AG09319 (cell line): ENCODE data around the gene TMEM187.

Source experiments
- DNase-seq: peaks from one replicate; pipeline ENCODE4 v3.0.0-alpha.2; 2010; ENCODE audit warnings: low read depth; ENCODE audit errors: extremely low read depth
- TF ChIP-seq, protein P1 (sequence below): IDR thresholded peaks from 2 replicates; pipeline ENCODE4 v1.5.1; 2011; ENCODE audit warnings: low read depth, mild to moderate bottlenecking, inconsistent platforms, low read length, moderate library complexity

The TMEM187 gene

DNA sequence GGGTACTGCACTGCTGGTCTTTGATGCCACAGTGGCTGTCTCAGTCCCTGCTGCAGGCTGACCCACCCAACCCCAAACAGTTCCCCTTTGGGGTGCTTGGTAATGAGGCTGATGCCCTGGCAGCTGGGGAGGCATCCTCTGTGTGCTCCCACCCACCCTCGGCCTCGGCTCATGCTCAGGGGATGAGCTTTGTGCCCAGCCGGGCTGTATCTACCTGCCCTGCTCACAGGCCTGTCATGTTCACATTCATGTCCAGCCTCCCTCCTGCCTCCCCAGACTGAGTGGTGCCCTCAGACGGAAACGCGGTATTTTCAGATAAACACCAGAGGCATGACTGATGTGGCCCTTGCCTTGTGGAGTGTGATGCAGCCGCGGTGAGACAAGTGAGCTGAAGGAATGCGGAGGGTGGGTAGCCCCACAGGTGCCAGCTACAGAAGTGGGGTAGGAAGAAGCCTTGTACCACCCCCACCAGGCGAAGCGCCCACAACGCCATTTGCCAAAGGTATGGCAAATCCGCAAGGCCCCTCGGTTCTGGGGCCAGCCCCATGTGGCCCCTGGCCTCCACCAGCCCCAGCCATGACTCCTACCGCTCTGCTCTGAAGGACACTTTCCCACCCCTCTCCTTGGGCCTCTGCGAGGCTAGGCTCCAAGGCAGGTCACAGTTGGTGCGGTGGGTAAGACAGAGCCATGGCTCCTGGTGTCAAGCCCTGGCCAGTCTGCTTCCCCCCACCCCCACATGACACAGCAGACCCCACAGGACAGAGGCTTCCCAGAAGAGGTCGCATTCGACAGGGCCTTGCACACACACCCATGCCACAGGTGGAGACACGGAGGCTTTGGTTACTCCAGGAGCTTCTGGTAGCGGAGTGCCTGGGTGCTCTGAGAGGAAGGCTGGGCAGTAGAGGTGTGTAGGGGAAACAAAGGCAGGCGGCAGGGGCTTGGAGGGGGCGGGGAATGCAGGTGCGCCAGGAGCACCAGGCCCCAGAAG lies 26.3 kb upstream of the TMEM187 start:
- DNase-seq = no peak
- TF ChIP-seq, protein P1, sequence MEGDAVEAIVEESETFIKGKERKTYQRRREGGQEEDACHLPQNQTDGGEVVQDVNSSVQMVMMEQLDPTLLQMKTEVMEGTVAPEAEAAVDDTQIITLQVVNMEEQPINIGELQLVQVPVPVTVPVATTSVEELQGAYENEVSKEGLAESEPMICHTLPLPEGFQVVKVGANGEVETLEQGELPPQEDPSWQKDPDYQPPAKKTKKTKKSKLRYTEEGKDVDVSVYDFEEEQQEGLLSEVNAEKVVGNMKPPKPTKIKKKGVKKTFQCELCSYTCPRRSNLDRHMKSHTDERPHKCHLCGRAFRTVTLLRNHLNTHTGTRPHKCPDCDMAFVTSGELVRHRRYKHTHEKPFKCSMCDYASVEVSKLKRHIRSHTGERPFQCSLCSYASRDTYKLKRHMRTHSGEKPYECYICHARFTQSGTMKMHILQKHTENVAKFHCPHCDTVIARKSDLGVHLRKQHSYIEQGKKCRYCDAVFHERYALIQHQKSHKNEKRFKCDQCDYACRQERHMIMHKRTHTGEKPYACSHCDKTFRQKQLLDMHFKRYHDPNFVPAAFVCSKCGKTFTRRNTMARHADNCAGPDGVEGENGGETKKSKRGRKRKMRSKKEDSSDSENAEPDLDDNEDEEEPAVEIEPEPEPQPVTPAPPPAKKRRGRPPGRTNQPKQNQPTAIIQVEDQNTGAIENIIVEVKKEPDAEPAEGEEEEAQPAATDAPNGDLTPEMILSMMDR = no peak

DNA sequence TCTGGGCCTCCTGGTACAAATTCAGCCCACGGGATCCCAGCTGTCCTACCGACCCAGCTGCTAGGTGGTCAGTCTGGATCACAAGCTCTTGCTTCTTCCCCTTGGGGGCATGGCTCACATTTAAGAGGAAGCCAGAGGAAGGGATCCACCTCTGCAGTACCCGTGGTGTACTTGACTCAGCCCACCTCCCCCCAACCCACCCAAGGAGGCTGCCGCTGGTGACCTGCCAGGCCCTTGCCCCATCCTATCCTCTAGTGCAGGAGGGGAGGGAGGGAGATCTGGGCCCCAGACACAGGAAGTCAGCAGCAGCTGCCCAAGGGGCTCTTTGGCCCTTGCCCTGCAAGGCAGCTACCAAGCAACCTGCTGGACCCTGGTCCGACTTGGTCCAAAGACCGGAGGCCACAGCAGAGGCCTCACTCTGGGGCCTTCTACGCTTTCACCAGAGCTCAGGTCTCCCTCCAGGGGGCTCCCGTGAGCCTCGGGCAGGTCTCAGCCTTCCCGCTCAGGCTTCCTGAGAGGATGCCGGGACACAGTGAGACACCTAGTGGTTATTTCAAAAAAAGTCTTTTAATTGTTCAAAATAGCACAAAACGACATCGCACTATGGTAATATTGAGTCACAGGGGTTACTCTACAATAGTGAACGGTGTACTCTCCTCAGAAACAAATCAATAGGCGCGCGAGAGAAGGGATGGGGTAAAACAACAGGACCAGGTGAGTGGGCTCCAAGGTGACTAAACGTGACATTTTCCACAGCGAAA lies 25.4 kb upstream of the TMEM187 start:
- DNase-seq = peak; percentile 38
- TF ChIP-seq, protein P1 = peak; percentile 79

DNA sequence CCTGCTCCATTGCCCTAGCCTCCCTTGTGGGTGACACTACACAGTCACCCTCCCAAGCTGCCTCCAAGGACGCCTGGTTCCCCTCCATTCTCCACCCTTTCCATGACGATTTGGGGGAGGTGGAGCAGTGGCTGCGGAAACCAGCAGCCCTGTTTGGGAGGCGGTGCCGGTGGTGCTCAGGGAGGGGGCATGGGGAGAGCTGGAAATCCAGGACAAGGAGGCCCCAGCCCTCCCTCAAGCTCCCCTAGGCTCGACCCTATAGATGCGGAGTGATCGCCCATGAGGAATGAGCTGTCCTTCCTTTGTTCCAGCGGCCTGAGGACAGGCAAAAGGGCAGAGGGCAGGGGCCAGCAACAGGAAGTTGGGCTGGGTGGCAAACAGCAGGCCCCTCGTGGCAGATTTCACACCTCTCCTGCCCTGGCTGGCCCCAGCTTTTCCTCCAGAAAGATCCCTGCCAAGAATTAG lies 24.5 kb upstream of the TMEM187 start:
- DNase-seq = no peak
- TF ChIP-seq, protein P1 = no peak

DNA sequence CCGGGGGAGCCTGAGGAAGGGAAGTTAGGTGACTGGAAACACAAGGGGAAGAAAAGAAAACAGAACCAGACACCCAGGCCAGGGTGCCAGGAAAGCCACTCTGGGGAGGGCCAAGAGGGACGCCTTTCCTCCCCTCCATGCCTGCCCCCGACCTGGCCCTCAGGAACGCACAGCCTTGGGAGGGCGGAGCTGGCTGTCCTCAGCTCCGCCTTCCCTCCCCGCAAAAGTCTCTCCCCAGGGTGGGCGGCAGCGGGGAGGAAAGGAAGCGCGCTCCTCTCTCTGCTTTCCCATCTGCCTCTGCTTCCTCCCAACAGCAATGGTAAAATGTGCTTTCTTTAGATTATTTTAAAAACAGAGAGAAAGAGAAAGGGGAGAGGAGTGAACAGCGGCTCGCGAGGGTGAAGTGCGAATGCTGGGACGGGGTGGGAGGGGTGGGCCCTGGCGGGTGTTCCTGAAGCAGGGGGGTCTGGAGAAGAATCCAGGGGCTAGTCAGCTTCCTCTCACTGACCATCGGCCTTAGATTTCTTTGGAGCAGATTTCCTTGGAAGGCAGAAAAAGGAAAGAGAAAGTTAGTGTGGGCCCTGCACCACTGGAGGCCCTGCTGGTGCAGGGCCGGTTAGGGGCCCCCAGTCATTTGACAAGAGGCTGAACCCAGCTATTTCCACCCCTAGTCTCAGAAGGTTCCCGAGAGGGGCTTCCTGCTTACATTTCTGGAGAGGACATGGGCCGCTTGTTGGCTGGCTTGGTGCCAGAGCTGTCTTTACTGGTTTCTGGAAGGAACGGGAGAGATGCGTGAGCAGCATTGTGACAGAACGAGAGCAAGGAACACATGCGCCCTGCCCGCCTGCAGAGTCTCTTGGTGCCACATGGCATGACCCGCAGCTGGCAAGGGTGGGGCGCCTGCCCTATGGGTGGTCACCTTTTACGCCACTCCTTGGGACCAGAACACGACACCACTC lies 23.4 kb upstream of the TMEM187 start:
- no peak for DNase-seq
- TF ChIP-seq, protein P1 = no peak

DNA sequence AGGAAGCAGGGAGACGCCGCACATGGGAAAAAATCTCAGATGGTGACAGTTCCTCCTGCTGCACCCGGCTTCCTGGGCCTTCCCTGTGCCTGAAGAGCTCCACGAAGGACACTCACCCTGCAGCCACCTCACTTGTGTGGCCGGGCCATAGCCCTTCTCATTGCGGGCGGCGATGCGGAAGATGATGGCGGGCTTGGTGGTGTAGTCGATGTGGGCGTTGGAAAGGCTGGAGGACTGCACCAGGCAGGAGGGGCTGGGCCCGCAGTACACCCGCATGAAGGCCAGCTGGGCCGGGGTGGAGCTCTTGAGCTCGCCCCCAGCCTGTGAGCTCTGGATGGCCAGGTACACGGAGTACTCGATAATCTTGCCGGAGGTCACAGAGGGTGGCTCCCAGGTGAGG lies 22.4 kb upstream of the TMEM187 start:
- DNase-seq = no peak
- TF ChIP-seq, protein P1 = no peak

DNA sequence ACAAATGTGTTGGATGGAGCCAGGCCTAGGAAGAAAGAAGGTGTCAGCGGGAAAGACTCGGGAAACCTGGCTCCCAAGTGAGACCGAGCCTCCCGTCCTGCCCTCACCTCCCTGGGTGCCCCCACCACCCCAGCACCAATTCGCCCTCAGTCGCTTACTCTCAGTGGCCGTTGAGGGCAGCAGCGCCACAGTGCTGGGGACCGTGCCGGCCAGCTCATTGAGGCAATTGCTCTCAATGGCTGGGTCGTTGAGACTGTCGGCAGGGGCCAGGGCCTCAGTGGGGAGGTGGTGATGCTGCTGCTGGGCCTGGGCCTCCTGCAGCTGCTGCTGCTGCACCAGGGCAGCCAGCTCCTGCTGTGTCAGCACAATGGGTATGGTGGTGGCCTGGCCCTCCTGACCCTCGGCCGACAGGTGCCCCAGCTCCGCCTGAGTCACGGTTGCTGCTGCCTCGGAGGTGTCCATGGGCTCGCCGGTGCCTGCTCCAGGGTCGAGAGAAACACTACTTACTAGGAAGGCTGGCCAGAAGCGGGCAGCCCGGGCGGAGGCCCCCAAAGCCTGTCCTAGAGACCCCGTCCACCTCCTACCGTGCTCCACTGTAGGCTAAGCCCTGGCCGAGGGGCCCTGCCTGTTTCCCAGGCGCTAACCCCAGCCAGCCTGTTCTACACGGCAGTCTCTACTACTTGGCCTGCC lies 20.7 kb upstream of the TMEM187 start:
- TF ChIP-seq, protein P1 = no peak
- DNase-seq = no peak
